NCI-H446 treated with DMSO at 0.1 percent for 48 hours (cell line): ENCODE data around the gene FRAT2.
"Not testable (repeated sequence)": the region's sequence is repeated elsewhere in the genome, so short reads cannot be mapped to it uniquely, and the experiment has no call there.

Experiments used
- DNase-seq: peaks from one replicate; lab custom pipeline; 2025; lab: John Stamatoyannopoulos, UW

Gene FRAT2

DNA sequence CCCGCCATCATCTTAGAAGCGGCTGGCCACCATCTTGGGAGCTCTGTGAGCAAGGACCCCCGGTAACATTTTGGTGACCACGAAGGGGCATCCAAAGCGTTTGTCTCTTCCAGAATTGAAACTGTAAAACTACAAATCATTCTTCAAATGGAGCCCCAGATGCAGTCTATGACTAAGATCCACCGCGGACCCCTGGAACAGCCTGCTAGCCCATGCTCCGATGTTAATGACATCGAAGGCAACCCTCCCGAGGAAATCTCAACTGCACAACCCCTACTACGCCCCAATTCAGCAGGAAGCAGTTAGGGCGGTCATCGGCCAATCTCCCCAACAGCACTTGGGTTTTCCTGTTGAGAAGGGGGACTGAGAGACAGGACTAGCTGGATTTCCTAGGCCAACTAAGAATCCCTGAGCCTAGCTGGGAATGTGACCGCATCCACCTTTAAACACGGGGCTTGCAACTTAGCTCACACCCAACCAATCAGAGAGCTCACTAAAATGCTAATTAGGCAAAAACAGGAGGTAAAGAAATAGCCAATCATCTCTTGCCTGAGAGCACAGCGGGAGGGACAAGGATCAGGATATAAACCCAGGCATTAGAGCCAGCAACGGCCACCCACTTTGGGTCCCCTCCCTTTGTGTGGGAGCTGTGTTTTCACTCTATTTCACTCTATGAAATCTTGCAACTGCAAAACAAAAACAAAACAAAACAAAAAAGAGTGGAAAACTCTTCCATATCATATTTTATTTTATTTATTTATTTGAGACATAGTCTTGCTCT is 43.8 kb downstream of the FRAT2 start:
- not testable (repeated sequence) for DNase-seq

DNA sequence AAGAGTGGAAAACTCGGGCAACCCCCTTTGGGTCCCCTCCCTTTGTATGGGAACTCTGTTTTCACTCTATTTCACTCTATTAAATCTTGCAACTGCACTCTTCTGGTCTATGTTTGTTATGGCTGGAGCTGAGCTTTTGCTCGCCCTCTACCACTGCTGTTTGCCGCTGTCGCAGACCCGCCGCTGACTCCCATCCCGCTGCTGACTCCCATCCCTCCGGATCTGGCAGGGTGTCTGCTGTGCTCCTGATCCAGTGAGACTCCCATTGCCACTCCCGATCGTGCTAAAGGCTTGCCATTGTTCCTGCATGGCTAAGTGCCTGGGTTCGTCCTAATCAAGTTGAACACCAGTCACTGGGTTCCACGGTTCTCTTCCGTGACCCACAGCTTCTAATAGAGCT is 44.5 kb downstream of the FRAT2 start:
- not testable (repeated sequence) for DNase-seq
